Natural killer cell (primary cell): ENCODE measurements around the gene RSPO1. TPM values are rescaled to one million over a fixed set of nuclear protein-coding genes. Genes with fewer than 3 reads are reported as not detected.

ENCODE experiments used
- ATAC-seq, 3 donors: fragments of 150-1000 bp in 2 of 3; fragments of 200-7000 bp in 1 of 3; cut with Tn5 transposase; 1 replicate in 1 of 3; 2 replicates in 2 of 3; pipeline ENCODE4 v1.10.0; 2021; ENCODE audit warnings: mild to moderate bottlenecking in 2 of 3, moderate library complexity in 2 of 3
- DNase-seq, 2 donors: peaks; one replicate each; pipeline versions ENCODE4 v3.0.0 to v3.0.0-alpha.2; 2013 to 2021; ENCODE audit warnings: mixed read lengths in 1 of 2
- H3K27ac ChIP-seq: one replicate; pipeline ENCODE4 v1.5.1; 2013; ENCODE audit warnings: mild to moderate bottlenecking, low read length
- H3K27me3 ChIP-seq: one replicate; pipeline ENCODE4 v1.6.1; 2013; ENCODE audit warnings: low read length; ENCODE audit not compliant: control insufficient read depth, insufficient read depth
- H3K36me3 ChIP-seq: one replicate; pipeline ENCODE4 v1.6.1; 2013; ENCODE audit warnings: low read length; ENCODE audit not compliant: control insufficient read depth, insufficient read depth
- H3K4me1 ChIP-seq: one replicate; pipeline ENCODE4 v1.6.1; 2013; ENCODE audit warnings: low read length; ENCODE audit not compliant: control insufficient read depth, insufficient read depth
- H3K4me3 ChIP-seq: one replicate; pipeline ENCODE4 v1.5.1; 2013; ENCODE audit warnings: low read length
- H3K9me3 ChIP-seq: one replicate; pipeline ENCODE4 v1.6.1; 2013; ENCODE audit warnings: low read length; ENCODE audit not compliant: control insufficient read depth, insufficient read depth
- H3K27ac Mint-ChIP-seq, 2 donors: one replicate each; pipeline ENCODE4 v1.8.0; 2022; ENCODE audit warnings: mild to moderate bottlenecking in 2 of 2, mixed read lengths in 2 of 2, moderate library complexity in 1 of 2
- H3K27me3 Mint-ChIP-seq, 2 donors: one replicate each; pipeline ENCODE4 v1.8.0; 2022; ENCODE audit warnings: low read depth in 2 of 2, mixed read lengths in 2 of 2
- H3K36me3 Mint-ChIP-seq: one replicate; pipeline ENCODE4 v1.8.0; 2022; ENCODE audit warnings: mixed read lengths
- H3K4me1 Mint-ChIP-seq, 2 donors: one replicate each; pipeline ENCODE4 v1.8.0; 2022; ENCODE audit warnings: mixed read lengths in 2 of 2
- H3K4me3 Mint-ChIP-seq: one replicate; pipeline ENCODE4 v1.8.0; 2022; ENCODE audit warnings: mild to moderate bottlenecking, moderate library complexity, mixed read lengths
- H3K9me3 Mint-ChIP-seq, 2 donors: one replicate each; pipeline ENCODE4 v1.8.0; 2022; ENCODE audit warnings: mixed read lengths in 2 of 2
- CTCF ChIP-seq: fragments of 200-600 bp; IDR thresholded peaks from one replicate; pipeline ENCODE4 v1.8.0; 2022; ENCODE audit warnings: antibody characterized with exemption
- WGBS: methylation state at CpG from one replicate; pipeline ENCODE4 v1.1.7; 2013; ENCODE audit warnings: missing lambda C conversion rate; ENCODE audit not compliant: insufficient coverage; 5-methylcytosine and 5-hydroxymethylcytosine counted together
- intact Hi-C: fragments of 100-400 bp; cut with micrococcal nuclease; formaldehyde crosslinking; loops from one replicate; pipeline ENCODE4 v1.14.2; 2022
- total RNA-seq, 4 donors: library from RNA; stranded (reverse); fragments of 120-200 nt in 1 of 4; gene quantifications; one replicate each; pipeline versions ENCODE4 v1.2.3 to v1.2.4, GENCODE V29; 2013 to 2022

The RSPO1 gene
- total RNA-seq, 3 donors from 2014 or later (not counting 1 experiment from before 2014, with no cell fraction given): not detected

GRCh38 chr1:37570528-37571334 lies 64.0 kb downstream of the RSPO1 start:
- ATAC-seq (no peak), DNase-seq (no peak)
- H3K4me3 Mint-ChIP-seq: no peak overlapping the region
- no peaks in the 10 kb centered on the region for H3K27me3 Mint-ChIP-seq
- no peak overlapping the region for H3K4me3 ChIP-seq
- peak overlapping the region in 1 of 2 donors; percentile 9 for H3K27ac Mint-ChIP-seq
- H3K9me3 ChIP-seq: no peaks in the 10 kb centered on the region
- H3K4me1 Mint-ChIP-seq: no peaks in the 10 kb centered on the region
- H3K27ac ChIP-seq: no peak overlapping the region
- no peaks in the 10 kb centered on the region for H3K9me3 Mint-ChIP-seq
- WGBS: 80% methylated on average over 3 of the region's 3 CpGs
- H3K27me3 ChIP-seq: no peaks in the 10 kb centered on the region
- peaks cover 69% of the 10 kb centered on the region for H3K36me3 Mint-ChIP-seq
- peaks cover 93% of the 10 kb centered on the region for H3K36me3 ChIP-seq
- no peak for TF ChIP-seq CTCF
- no peaks in the 10 kb centered on the region for H3K4me1 ChIP-seq
- intact Hi-C loops: no loop called here

GRCh38 chr1:37567023-37567422 lies 67.7 kb downstream of the RSPO1 start:
- no peaks in the 10 kb centered on the region for H3K9me3 ChIP-seq
- H3K4me3 ChIP-seq: no peak overlapping the region
- Mint-ChIP-seq H3K36me3 (peaks cover 51% of the 10 kb centered on the region), H3K27ac (no peak overlapping the region), H3K4me1 (no peaks in the 10 kb centered on the region), H3K27me3 (no peaks in the 10 kb centered on the region), H3K4me3 (no peak overlapping the region), H3K9me3 (no peaks in the 10 kb centered on the region)
- peaks cover 68% of the 10 kb centered on the region for H3K36me3 ChIP-seq
- no peak for TF ChIP-seq CTCF
- no peak for ATAC-seq
- no peak for DNase-seq
- no peaks in the 10 kb centered on the region for H3K4me1 ChIP-seq
- 97% methylated on average over 3 of the region's 3 CpGs for WGBS
- no peak overlapping the region for H3K27ac ChIP-seq
- intact Hi-C loops: no loop called here
- no peaks in the 10 kb centered on the region for H3K27me3 ChIP-seq

GRCh38 chr1:37564892-37565291 lies 69.8 kb downstream of the RSPO1 start:
- Histone ChIP-seq H3K27ac (no peak overlapping the region), H3K27me3 (no peaks in the 10 kb centered on the region), H3K9me3 (no peaks in the 10 kb centered on the region), H3K4me3 (no peak overlapping the region), H3K4me1 (no peaks in the 10 kb centered on the region), H3K36me3 (peaks cover 52% of the 10 kb centered on the region)
- ATAC-seq (no peak), DNase-seq (no peak)
- intact Hi-C loops: no loop called here
- Mint-ChIP-seq H3K4me1 (no peaks in the 10 kb centered on the region), H3K27me3 (no peaks in the 10 kb centered on the region), H3K4me3 (no peak overlapping the region), H3K9me3 (no peaks in the 10 kb centered on the region), H3K36me3 (peaks cover 41% of the 10 kb centered on the region), H3K27ac (no peak overlapping the region)
- TF ChIP-seq CTCF: no peak

GRCh38 chr1:37562984-37563383 lies 71.7 kb downstream of the RSPO1 start:
- 96% methylated on average over 1 of the region's 1 CpG for WGBS
- no peak overlapping the region for H3K27ac Mint-ChIP-seq
- DNase-seq: no peak
- ATAC-seq: no peak
- H3K4me3 Mint-ChIP-seq: no peak overlapping the region
- H3K4me3 ChIP-seq: no peak overlapping the region
- no peaks in the 10 kb centered on the region for H3K27me3 ChIP-seq
- H3K36me3 Mint-ChIP-seq: peaks cover 23% of the 10 kb centered on the region
- H3K36me3 ChIP-seq: peaks cover 33% of the 10 kb centered on the region
- no peaks in the 10 kb centered on the region for H3K9me3 Mint-ChIP-seq
- no peaks in the 10 kb centered on the region for H3K9me3 ChIP-seq
- no peaks in the 10 kb centered on the region for H3K4me1 Mint-ChIP-seq
- TF ChIP-seq CTCF: no peak
- no peaks in the 10 kb centered on the region for H3K4me1 ChIP-seq
- H3K27me3 Mint-ChIP-seq: peaks cover 0 to 2% of the 10 kb centered on the region in 2 donors
- intact Hi-C loops: no loop called here
- no peak overlapping the region for H3K27ac ChIP-seq
